ENCODE measurements around the gene HIPK1.

The HIPK1 gene

GRCh38 chr1:114021665-114022099 is 92.6 kb downstream of the HIPK1 start:
- DNase-seq: no peak

DNA sequence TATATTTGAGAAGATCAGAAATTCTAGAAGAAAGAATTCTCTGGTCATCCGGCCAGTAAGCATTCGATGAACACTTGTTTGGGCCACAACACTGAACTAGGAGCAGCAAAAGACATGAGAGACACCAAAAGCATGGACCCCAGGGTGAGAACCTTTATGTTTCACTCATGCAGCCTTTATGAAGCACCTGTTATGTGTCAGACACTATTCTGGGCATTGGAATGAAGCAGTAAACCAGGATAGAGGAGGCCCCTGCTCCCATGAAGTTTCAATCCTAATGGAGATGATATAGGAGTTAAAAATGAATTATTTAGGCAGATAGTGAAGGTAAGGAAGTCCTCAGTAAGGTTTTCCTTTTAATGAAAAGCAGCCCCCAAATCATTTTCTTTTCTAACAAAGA is 93.8 kb downstream of the HIPK1 start:
- no peak for DNase-seq

DNA sequence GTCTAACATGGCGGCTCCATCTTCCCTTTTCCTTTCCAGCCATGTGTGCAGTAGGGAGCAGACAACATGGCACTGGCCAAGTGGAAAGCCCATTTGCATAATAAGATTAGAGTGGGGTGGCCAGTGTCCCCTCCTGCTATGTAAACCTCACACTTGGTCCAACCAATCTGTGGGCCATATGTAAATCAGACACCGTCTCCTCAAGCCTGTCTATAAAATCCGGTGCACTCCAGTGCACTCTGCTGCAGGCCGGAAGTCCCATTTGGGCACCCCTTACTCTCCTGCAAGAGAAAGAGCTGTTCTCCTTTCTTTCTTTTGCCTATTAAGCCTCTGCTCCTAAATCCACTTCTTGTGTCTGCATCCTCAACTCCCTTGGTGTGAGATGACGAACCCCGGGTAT is 94.3 kb downstream of the HIPK1 start:
- DNase-seq: no peak

DNA sequence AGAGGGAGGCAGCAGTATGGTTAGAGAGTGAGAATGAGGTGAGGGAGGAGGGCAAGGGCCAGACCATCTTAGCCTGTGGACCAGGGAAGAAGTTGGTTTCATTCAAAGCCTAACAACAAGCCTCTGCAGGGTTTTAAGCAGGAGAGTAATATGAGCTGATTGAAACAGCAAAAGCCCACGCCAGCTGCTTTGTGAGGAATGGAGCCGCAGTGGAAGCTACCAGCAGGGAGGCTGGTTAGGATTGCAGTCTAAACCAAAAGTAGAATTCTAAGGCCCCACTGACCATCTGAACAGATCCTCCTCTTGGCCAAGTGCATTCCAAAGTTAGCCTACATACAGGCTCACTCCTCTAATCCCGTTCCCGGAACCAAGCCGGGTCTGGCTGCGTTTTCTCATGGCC is 94.9 kb downstream of the HIPK1 start:
- DNase-seq: no peak

- DNase-seq: no peak
Measured at GRCh38 chr1:114025609-114026401, 96.7 kb downstream of the HIPK1 start.

GRCh38 chr1:114026797-114027196 is 97.7 kb downstream of the HIPK1 start:
- no peak for DNase-seq

All from NCI-H1417 treated with DMSO at 0.1 percent for 48 hours (cell line).